HG03520 (cell line): Measurements from ENCODE around the gene ADNP.

ENCODE experiments used
- ATAC-seq: cut with Tn5 transposase; IDR thresholded peaks from one replicate; pipeline ENCODE4 v1.9.1; 2021; ENCODE audit warnings: mild to moderate bottlenecking, moderate library complexity; ENCODE audit not compliant: unreplicated experiment

ADNP gene

GRCh38 chr20:50932691-50933280 is 1.5 kb upstream of the ADNP start:
- no peak for ATAC-seq

DNA sequence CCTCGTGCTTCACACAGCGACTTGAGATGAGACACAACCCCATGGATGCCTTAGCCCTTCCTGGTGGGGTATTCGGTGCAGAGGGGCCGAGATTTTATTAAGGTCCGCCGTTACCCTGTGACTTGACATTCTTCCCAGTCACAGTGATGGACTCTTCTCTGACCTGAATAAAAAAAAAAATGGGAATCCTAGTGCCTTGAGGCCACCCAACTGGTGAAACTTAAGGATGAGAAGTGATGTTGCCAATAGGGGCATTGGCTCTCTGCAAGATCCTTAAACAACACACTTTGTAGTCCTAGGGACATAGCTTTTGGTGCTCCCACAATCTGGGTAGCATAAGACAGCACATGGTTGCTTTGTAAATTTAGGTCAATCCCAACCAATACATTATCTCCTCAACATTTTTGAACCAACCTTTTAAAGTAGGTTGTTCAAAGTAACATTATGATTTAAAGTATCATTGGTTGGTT is 814 bp upstream of the ADNP start:
- no peak for ATAC-seq

- ATAC-seq: peak; percentile 19
These were observed 296 bp downstream of the ADNP start for GRCh38 chr20:50930976-50931305.

DNA sequence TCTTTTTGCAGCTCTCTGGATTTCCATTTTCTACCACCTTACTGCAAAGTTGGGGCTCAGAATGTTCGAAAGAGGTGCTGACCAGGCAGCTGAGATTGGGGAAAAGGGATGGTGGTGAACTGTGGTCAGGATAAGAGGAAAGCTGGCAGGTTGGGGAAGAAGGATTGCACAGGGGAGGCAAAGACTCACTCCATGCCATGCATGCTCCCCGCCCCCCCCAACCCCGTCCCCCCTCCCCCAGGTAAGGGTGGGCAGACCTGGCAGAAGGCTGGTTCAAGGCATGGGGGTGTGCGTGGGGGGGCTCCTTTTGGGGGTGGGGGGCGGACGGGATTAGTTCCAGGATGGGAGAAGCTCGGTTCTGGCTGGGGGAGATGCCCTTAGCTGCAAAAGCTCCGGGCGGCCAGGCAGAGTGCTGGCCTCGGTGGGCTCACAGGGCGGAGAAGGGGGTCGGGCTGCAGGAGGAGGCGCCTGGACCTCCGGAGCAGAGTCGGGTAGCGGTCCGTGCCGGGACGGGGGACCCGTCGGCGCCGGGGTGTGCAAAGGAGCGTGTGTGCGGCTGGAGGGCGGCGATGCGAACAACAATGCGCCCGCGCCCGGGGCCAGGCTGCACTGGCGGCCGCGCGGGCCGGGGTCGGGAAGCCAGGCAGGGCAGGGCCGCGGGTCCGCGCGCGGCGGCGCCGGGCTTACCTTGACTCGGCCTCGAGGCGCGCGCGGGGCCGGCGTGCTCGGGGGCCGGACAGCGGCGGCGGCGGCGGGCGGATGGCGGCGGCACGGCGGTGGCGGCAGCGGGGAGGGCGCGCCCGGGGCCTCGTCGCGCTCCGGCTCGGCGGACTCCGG is 880 bp downstream of the ADNP start:
- peak; percentile 1 for ATAC-seq

- ATAC-seq: peak; percentile 56
These were observed 1.7 kb downstream of the ADNP start for GRCh38 chr20:50929299-50930138.

- ATAC-seq: no peak
These were observed 2.8 kb downstream of the ADNP start for GRCh38 chr20:50928469-50928868.

DNA sequence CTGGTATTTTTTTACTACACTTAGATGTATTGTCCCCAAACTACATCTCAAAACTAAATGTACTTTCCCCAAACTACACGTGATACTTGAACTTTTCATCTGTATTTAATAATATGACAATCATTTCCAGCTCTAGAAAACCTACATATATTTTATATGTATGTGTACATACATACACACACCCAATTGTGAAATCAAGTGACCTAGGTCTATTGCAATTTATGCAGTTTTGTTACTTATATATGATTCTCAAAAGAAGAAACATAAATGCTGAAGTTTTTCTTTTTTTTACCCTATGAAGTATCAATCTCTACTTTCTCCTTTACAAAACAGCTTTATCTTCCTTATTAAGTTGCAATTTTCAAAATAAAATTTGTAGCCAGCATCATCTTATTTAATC is 4.7 kb downstream of the ADNP start:
- ATAC-seq: no peak

DNA sequence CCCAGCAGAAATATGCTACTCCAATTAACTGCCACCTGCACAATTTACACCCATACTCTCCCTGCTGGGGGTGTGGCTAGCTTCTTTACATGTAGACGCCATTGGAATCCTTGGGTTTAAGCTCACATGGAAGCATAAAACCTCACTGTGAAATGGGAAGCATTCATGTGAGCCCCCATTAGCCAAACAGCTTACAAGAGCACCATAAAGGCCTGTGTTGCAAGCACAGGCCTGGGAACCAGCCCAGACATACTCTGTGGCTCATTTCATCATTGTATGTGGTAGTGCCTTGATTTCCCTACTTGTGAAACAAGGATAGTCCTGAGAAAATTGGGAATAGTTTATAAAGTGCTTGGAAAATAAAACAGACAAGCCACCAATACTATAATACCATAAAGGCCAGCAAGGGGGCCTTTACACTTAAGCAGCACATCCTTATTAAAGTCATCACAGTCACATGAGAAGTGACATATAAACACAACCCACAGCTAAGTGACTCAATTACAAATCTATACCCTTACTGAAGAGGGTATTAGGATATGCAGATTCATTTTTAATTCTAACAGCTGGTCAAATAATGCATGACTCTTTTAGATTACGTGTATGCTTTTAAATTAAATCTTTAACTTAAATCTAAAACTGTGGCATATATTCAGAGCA is 6.8 kb downstream of the ADNP start:
- no peak for ATAC-seq

DNA sequence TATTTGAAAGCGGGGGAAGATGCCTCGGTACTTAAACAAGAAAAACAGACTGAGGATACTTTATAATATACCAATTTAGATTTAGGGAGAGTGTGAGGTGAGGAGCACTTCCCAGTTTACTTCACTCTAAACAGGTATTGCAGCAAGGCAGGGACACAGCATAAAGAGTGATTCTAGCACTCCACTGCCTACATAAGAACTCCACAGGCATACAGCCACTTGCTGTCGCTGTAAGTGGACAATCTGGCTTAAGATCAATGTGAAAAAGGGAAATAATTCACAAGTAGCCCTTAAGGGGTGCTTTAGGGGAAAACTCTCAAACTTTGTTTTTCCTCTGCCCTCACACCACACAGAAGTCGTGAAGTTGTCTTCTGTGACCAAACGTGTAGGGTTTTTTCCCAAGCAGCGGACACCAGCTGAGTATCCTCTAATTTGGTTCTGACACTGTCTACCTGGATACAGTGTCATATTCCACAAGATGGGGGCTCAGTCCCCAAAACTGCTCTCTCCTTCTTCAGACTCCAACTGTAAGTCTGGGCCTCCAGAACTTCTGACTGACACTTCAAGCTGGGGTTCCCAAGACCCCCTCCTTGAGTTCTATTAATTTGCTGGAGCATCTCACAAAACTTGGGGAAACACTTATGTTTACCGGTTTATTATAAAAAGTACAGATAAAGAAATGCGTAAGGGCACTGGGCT is 9.3 kb downstream of the ADNP start:
- no peak for ATAC-seq

DNA sequence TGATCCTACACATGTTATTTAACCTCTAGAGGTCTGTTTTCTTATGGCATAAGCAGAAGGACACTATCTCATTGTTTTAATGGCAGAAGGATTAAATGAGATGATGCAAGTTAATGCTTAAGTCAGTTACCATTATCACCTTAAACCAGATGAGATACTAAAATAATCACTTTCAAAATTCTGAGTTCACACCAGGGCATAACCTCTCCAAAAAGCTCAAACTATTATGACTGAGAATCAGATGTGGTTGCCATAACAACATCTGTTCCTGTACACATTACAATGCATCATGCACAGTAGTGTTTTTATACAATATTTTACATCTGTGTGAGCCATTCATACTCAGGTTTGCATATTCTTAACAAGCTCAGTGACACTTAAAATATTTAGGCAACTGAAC is 10.2 kb downstream of the ADNP start:
- ATAC-seq: no peak

DNA sequence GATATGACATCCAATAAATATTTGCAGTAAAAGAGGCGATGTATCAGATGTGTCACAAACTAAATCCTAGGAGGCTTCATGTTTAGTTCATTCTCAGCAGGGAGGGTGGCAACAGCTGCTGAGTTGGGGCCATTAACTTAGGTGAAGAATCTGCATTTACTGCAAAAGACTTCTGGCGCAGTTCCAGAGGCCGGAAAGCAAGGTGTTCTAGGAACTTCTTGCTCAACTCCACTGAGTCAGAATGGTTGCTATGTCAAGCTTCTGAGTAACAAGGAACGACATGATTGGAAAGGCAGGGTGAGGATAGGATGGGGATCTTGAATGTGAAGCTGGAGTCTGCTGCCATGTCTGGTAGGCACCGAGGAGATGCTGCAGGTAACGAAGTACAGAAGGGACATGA is 11.7 kb downstream of the ADNP start:
- no peak for ATAC-seq

- no peak for ATAC-seq
These were observed 12.8 kb downstream of the ADNP start for GRCh38 chr20:50918403-50918802.

- no peak for ATAC-seq
These were observed 14.3 kb downstream of the ADNP start for GRCh38 chr20:50916934-50917333.

DNA sequence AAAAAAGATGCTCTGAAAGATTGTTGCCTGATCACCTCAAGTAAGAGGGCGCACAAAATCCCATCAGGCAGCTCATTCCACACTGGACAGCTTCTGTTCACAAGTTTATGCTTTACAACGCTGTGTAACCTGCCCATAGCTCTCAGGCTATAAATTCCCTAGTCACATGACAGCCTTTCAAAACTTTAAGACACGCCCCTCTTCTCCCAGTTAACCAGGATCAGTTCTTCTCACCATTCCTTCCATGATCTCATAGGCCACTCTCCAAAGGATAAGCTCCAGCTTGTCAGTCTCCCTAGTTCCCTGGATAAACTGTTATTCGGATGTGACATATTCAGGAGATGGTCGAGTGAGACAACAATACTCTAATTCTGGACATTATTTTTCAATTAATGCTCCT is 15.0 kb downstream of the ADNP start:
- no peak for ATAC-seq

DNA sequence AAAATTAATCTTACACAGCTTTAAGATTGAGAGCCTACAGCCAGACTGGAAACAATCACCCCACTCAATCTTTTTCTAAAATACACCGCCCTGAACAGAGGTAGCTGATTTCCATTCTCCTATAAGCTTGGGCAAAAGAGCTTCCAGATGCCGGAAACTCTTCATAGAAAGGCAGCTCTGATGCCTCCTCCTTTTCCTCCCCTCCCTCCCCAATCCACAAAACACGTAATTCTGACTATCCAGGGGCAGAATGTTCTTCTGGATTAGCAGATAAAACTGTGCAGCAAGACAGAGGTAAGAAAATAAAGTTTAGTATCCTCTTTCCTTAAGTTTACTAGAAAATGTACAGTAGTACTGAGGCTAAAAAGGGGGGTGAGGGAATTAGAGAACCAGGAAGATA is 15.8 kb downstream of the ADNP start:
- no peak for ATAC-seq

DNA sequence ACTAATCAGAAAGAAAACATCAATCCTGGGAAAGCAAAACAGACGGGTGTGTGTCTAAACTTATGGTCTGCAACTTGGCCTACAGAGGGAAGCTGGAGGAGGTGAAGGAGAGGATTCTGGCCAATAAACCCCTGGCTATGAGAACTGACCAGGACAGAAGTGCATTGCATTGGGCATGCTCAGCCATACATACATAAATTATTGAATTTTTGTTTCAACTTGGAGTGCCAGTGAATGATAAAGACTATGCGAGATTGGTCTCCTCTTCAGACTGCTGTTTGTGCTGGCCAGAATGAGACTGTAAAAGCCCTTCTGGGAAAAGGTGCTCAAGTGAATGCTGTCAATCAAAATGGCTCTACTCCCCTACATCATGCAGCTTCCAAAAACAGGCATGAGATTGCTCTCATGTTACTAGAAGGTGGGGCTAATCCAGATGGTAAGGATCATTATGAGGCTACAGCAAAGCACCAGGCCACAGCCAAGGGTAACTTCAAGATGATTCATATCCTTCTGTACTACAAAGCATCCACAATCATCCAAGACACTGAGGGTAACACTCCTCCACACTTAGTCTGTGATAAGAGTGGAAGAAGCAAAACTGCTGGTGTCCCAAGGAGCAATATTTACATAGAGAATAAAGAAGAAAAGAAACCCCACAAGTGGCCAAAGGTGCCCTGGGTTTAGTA is 17.4 kb downstream of the ADNP start:
- no peak for ATAC-seq

- peak; percentile 51 for ATAC-seq
These were observed 19.5 kb downstream of the ADNP start for GRCh38 chr20:50911716-50912115.

DNA sequence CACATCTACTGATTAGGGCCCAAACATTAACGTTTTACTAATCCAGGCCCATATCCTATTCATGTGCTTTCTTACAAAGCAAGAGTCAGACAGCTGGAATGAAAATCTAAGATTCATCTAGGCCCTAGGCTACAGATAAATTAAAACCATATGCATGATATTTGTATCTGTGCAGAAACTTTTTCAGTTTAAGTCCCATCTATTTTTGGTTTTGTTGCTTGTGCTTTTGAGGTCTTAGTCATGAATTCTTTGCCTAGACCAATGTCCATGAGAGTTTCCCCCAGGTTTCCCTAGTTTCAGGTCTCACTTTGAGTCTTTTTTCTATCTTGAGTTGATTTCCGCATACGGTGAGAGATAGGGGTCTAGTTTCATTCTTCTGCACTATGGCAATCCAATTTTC is 20.2 kb downstream of the ADNP start:
- no peak for ATAC-seq

GRCh38 chr20:50909413-50909812 is 21.8 kb downstream of the ADNP start:
- no peak for ATAC-seq

DNA sequence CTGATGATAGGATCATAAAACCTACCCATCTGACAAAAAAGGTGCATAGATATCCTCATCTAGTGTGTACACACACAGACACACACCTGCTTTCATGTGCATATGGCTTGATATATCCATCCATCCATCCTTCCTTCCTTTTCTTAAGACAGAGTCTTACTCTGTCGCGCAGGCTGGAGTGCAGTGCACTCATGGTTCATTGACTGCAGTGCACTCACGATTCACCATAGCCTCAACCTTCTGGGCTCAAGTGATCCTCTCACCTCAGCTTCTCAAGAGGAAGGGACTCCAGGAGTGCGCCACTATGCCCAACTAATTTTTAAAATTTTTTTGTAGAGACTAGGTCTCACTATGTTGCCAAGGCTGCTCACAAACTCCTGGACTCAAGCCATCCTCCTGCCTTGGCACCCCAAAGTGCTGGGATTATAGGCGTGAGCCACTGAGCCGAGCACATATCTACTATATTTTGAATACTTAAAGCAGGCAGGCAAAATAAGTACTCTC is 27.1 kb downstream of the ADNP start:
- ATAC-seq: no peak
